Stimulated activated CD8-positive, alpha-beta memory T cell treated with anti-CD3 and anti-CD28 coated beads, Interleukin-7, amount 100 ng/mL, for 1 hour (primary cell): ENCODE data around the gene TMSB15B.
A peak's percentile ranks its signal among the peaks of the same experiment; 100 is the strongest.
"Not testable (repeated sequence)": the region's sequence is repeated elsewhere in the genome, so short reads cannot be mapped to it uniquely, and the experiment has no call there.

Experiments used
- DNase-seq, 2 donors: peaks; one replicate each; pipeline ENCODE4 v3.0.0-alpha.2; 2020; ENCODE audit warnings: low read depth in 2 of 2

TMSB15B gene

DNA sequence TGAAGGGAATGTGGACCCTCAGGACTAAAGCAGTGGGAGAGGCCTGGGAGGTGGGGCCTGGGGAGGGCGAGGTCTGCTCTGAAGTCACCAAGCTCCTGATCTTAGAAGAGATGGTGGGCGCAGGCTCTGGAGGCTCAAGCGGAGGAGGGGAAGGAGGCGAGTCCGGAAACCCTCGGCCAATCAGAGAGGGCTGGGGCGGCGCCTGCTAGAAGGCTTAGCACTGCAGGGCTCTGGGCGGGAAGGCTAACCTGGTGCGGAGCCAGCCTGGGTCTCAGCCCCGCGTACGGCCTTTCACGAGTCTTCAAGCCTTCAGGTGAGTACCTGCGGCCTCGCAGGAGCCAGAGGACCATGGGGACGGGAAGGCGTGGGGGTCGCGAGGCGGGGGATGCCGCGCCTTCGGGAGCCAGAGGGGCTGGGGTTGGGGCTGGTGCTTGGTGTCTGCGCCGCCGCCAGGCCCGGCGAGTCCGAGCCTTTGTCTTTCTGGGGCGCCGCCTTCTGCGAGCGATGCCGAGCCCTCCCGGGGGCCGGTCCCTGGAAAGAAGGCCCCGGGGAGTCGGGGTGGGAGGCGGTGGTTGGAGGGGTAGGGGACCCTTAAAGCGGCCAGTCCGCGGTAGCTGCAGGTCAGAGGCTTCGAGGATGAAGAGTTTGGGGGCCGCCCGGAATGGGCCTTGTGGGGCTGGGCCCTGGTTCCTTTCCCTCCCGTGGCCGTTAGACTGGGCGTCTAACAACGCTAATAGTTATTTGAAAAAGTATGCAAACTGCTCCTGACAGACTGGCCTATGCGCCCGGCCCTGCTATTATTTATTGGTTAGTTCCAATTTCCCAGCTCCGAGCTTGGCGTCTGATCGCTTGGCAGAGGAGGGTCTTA lies at the start of gene TMSB15B:
Gene TMSB15B, plus strand, starts transcription at position 217 of the 868 bp plus-strand sequence.
- not testable (repeated sequence) for DNase-seq

GRCh38 chrX:103913356-103914020 lies 48.9 kb upstream of the TMSB15B start:
- no peak for DNase-seq

- peak in 1 of 2 donors; percentile 8 for DNase-seq
These were observed 44.4 kb upstream of the TMSB15B start for GRCh38 chrX:103918050-103918449.

DNA sequence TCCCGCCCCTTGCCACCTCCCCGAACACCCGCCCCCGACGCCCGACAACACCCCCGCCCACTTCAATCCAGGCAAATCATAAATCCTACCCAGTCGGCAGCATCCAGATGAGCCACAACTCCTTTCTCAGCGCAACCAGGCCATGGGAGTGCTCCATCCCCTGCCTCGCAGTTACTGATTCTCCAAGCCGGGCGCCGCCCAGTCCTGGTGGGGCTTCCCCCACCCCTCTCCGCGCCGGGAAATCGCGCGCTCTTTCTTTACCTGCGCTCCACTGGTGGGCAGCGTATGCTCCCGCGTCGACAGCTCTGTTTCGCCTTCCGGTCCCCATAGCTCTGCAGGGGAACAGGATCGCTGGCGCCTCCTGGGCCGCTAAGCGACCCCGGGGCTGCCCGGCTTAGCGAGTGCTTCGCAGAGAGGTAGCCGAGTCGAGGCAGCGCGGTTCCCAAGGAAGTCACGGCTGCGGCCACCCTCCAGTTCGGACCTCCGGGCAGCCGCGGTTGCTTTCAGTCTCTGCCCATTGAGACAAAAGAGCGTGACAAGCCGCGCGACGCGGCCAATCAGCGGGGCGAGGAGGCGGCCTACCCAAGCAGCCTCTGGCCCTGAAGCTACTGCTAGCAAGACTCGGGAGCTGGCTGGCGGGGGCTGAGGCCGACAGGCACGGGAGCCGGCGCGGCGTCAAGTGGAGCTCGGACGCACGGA lies 43.7 kb upstream of the TMSB15B start:
- peak in 1 of 2 donors; percentile 19 for DNase-seq

DNA sequence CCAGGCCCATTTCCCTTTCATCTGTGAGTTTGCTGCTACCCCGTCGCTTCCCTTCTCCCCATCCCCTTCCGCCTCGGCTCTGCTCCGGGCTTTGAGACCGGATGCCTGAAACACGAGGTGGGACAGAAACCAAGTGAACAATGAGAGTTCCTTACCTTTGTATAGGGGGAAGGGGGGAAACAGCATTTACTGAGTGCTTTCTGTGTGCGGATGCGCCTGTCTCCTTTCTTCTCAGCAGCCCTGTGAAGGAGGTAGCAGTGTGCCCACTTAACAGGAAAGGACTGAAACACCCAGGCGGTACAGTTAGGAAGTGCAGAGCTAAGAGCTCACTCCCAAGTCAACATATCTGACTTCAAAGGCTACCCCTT lies 43.2 kb upstream of the TMSB15B start:
- no peak for DNase-seq

DNA sequence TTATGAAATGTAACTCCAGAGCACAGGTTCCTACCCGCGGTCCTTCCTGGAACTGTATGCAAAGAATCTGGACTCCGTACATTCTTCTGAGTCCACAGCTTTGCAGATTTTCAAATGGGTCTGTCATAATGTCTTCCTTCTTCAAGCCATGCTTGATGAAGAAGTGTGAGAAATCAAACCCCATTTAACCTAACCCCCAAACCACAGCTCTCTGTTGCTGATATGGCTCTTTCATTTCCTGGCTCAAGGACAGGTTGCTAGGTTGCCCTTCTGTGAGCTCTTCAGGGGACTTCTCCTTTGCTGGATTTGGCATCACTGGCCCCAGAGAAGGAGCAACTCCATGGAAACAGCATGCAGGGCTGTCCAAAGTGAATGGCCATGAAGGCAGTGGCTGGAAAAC lies 41.9 kb upstream of the TMSB15B start:
- not testable (repeated sequence) for DNase-seq

- no peak for DNase-seq
These were observed 35.4 kb upstream of the TMSB15B start for GRCh38 chrX:103927030-103927429.

DNA sequence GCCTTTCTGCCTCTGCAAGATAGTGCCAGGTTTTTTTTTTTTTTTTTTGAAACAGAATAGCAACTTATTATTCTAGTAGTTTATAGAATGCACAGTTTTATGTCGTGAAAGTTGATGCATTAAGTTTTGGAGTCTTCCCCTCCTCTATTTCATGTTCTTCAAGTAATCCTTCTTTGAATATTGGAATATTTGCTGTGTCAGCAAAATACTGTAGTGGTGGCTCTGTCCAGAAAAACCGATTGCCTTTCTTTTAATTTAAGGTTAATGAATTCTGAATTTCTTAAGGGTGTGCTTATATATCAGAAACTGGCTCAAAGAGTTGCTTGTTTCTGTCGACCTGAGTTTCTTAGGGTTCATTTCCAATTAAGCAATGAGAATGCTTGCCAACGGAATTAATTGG lies 34.8 kb upstream of the TMSB15B start:
- no peak for DNase-seq

- no peak for DNase-seq
These were observed 30.3 kb upstream of the TMSB15B start for GRCh38 chrX:103932133-103932532.

DNA sequence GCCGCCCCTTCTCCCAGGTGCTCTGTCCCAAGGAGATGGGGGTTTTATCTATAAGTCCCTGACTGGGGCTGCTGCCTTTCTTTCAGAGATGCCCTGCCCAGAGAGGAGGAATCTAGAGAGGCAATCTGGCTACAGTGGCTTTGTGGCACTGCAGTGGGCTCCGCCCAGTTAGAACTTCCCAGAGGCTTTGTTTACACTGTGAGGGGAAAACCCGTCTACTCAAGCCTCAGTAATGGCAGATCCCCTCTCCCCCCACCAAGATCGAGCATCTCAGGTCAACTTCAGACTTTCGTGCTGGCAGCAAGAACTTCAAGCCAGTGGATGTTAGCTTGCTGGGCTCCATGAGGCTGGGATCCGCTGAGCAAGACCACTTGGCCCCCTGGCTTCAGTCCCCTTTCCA lies 22.2 kb upstream of the TMSB15B start:
- not testable (repeated sequence) for DNase-seq

GRCh38 chrX:103941201-103941975 lies 21.0 kb upstream of the TMSB15B start:
- DNase-seq = no peak

- no peak for DNase-seq
These were observed 12.9 kb upstream of the TMSB15B start for GRCh38 chrX:103949506-103949905.

GRCh38 chrX:103953353-103953752 lies 9.1 kb upstream of the TMSB15B start:
- DNase-seq = no peak

GRCh38 chrX:103954259-103954658 lies 8.2 kb upstream of the TMSB15B start:
- no peak for DNase-seq

DNA sequence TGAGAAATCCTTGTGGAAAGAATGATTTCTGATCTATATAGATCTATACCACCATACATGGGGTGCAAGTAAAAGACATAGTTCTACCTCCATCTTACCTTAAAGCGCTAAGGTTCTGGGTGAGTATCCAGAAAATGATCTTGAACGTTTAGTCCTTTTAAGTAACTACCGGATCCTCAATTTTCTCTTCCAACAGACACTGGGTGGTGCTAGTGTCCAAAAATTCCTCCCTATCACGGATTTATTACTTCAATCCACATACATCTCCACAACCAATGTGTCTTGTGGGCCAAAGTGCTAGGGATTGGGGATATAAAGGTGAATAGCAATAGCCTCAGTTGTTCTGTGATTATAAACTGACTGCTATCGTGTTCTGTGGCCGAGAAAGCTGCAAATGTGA lies 1.8 kb upstream of the TMSB15B start:
- DNase-seq = not testable (repeated sequence)

DNA sequence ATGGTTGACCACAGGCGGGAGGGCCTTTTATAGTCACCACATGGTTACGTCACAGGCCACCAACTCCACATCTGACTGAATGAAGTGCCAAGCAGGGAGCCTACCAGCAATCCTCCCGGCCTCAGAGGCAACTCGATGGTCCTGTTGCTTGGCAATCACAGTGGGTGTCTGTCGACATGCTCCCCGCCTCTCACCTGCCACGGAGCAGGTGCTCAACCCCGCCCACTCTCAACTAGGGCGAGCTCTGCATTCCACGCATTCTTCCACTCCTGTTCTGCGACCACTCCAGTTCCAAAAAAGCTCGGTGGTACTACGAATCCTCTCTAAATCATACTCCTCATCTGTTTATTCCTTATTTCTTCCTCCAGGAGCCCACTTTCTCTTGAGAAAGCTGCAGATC lies 21.1 kb downstream of the TMSB15B start:
- DNase-seq = not testable (repeated sequence)

DNA sequence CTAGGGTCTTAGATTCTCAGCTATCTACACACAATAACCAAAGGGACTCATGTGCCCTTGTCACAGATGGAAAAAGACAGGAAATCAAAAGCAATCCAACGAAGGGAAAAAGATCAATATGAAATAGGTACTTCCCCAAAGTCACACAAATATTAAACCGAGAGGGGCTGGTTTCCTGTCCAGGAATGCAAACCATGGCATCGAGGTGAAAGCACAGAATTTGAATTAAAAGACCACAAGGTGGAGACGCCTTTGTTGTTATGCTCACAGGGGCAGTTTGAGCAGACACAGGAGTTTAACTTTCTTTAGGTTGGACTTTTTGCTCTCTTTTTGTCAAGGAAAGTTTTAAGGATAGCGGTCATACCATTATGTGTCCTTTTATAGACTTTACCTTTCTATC lies 36.8 kb downstream of the TMSB15B start:
- no peak for DNase-seq

DNA sequence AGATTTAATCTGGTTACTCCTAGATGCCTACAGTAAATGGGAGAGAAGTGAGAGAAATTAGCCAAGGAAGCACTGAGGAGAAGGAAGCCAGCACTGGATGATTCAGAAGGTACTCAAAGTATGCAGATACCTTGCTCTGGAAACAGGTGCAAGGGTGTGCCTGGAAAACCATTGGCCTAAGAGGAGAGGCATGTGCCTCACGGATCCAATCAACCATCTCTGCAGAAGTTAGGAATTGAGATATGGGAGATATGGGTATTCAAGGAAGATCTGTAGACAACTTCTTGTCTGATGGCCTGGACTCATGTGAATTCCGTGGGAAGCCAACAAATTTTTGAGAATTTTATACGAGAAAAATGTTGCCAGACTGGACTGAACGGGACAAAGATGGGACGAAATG lies 46.4 kb downstream of the TMSB15B start:
- no peak for DNase-seq

- no peak for DNase-seq
These were observed 50.7 kb downstream of the TMSB15B start for GRCh38 chrX:104013158-104013557.

DNA sequence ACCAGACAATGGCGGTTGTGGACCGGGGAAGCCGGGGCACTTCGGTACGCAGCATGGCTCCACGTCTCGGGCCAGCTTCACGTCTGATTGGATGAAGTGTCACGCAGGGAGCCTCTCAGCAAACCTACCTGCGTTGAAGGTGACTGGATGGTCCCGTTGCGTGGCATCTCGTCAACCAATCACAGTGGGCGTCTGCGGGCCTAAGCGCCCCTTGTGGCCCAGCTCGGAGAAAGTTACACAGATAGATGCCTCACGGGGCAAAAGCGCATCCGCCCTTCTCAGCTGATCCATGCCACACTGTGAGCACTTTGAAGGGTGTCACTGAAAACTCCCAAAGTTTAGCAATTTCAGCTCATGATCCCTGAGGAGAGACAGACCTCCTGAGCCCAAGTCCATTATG lies 51.2 kb downstream of the TMSB15B start, which contains the start of gene H2BW1:
Gene H2BW1, minus strand, starts transcription at position 103 of the 400 bp plus-strand sequence. CDS start 132 bp downstream, outside the sequence.
- DNase-seq = no peak

DNA sequence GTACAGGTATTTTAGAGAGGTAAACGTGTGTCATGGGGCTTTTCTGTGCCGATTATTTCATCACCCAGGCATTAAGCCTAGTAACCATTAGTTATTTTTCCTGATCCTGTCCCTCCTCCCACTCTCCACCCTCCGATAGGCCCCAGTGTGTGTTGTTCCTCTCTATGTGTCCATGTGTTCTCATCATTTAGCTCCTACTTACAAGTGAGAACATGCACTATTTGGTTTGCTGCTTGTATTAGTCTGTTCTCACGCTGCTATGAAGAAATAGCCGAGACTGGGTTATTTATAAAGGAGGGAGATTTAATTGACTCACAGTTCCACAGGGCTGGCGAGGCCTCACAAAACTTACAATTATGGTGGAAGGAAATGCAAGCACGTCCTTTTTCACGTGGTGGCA lies 53.1 kb downstream of the TMSB15B start:
- not testable (repeated sequence) for DNase-seq
